Activated T-cell treated with anti-CD3 and anti-CD28 coated beads, Interleukin-2, amount 50 U/mL, for 4 hours (primary cell): Measurements from ENCODE around the gene PAQR9. TPM values are rescaled to one million over a fixed set of nuclear protein-coding genes. Genes with fewer than 3 reads are reported as not detected.

Source experiments
- ATAC-seq, 2 donors: fragments of 200-7000 bp; cut with Tn5 transposase; one replicate each; pipeline ENCODE4 v1.10.0; 2021
- DNase-seq: peaks from one replicate; pipeline ENCODE4 v3.0.0-alpha.2; 2020
- H3K27me3 Mint-ChIP-seq: one replicate; pipeline ENCODE4 v1.8.0; 2021; ENCODE audit warnings: low read depth, mixed read lengths
- H3K36me3 Mint-ChIP-seq: one replicate; pipeline ENCODE4 v1.8.0; 2022; ENCODE audit warnings: mixed read lengths; ENCODE audit not compliant: insufficient read depth
- H3K4me1 Mint-ChIP-seq: one replicate; pipeline ENCODE4 v1.8.0; 2021; ENCODE audit warnings: low read depth, mixed read lengths
- H3K4me3 Mint-ChIP-seq: one replicate; pipeline ENCODE4 v1.8.0; 2021; ENCODE audit warnings: mild to moderate bottlenecking, moderate library complexity, mixed read lengths
- H3K9me3 Mint-ChIP-seq: one replicate; pipeline ENCODE4 v1.8.0; 2021; ENCODE audit warnings: mixed read lengths
- total RNA-seq, 3 donors: library from RNA; stranded (reverse); gene quantifications; one replicate each; pipeline ENCODE4 v1.2.1, GENCODE V29; 2021

Gene PAQR9
- total RNA-seq, 3 donors from 2014 or later = not detected

GRCh38 chr3:142950972-142951371 is 12.5 kb downstream of the PAQR9 start:
- Mint-ChIP-seq H3K9me3 (no peaks in the 10 kb centered on the region), H3K4me1 (no peaks in the 10 kb centered on the region), H3K27me3 (peaks cover 33% of the 10 kb centered on the region), H3K36me3 (no peaks in the 10 kb centered on the region), H3K4me3 (no peak overlapping the region)
- no peak for ATAC-seq
- no peak for DNase-seq

- H3K4me1 Mint-ChIP-seq = peaks cover 10% of the 10 kb centered on the region
- H3K27me3 Mint-ChIP-seq = peaks cover 31% of the 10 kb centered on the region
- DNase-seq (no peak), ATAC-seq (peak; percentile 75)
- H3K4me3 Mint-ChIP-seq = no peak overlapping the region
- H3K9me3 Mint-ChIP-seq = no peaks in the 10 kb centered on the region
- H3K36me3 Mint-ChIP-seq = no peaks in the 10 kb centered on the region
Observed at GRCh38 chr3:142947799-142948575, 15.5 kb downstream of the PAQR9 start.

GRCh38 chr3:142947352-142947751 is 16.1 kb downstream of the PAQR9 start:
- ATAC-seq = no peak
- Mint-ChIP-seq H3K27me3 (peaks cover 31% of the 10 kb centered on the region), H3K4me3 (no peak overlapping the region), H3K36me3 (no peaks in the 10 kb centered on the region), H3K4me1 (peaks cover 10% of the 10 kb centered on the region), H3K9me3 (no peaks in the 10 kb centered on the region)
- no peak for DNase-seq

DNA sequence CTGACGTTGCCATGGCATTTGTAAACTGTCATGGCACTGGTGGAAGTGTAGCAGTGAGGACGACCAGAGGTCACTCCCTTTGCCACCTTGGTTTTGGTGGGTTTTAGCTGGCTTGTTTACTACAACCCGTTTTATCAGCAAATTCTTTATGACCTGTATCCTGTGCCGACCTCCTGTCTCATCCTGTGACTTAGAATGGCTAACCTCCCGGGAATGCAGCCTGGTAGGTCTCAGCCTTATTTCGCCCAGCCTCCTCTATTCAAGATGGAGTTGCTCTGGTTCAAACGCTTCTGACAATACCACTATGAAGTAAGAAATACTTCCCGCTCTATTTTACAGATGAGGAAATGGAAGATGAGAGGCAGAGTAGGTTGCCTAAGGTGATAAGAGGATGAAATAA is 16.6 kb downstream of the PAQR9 start:
- Mint-ChIP-seq H3K9me3 (no peaks in the 10 kb centered on the region), H3K4me1 (peaks cover 10% of the 10 kb centered on the region), H3K27me3 (peaks cover 31% of the 10 kb centered on the region), H3K4me3 (no peak overlapping the region), H3K36me3 (no peaks in the 10 kb centered on the region)
- DNase-seq = no peak
- no peak for ATAC-seq

DNA sequence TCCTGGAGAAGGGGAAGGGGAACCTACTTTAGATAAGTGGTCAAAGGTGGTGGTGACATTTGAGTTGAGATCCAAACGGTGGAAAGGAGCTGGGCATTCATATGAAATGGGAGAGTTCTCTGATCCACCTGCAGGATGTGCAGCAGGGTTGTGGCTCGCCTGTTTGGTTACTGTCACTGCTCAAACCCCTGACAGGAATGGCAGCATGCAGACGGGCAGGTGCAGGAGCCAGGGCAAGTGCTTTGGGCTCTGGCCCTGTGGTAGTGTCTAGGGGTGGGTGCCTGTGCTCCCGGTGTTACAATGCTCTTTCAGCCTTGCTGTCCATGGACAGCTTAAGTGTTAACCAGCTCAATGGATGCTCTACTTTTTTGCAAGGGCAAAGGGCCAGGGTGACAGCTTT is 18.5 kb downstream of the PAQR9 start:
- Mint-ChIP-seq H3K4me3 (no peak overlapping the region), H3K27me3 (peaks cover 26% of the 10 kb centered on the region), H3K9me3 (no peaks in the 10 kb centered on the region), H3K4me1 (peaks cover 10% of the 10 kb centered on the region), H3K36me3 (no peaks in the 10 kb centered on the region)
- no peak for DNase-seq
- ATAC-seq = no peak

DNA sequence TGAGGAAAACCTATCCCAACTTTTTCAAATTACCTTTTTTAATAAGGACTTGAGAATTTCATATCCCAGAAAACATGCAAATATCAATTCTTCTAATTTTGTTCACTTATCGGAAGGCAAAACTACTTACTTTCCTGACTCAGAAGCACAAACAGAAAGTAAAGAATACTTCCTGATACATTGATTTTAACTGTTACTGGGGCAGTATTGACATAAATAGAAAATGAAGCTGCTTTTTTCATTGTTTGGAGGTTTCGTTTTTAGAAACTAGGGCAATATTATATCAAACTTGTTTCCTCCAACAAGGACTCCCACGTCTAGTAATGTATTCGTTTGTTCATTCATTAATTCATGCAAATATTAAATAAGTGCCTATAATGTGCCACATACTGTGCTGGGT is 19.1 kb downstream of the PAQR9 start:
- no peak for DNase-seq
- Mint-ChIP-seq H3K27me3 (peaks cover 21% of the 10 kb centered on the region), H3K4me1 (peaks cover 10% of the 10 kb centered on the region), H3K4me3 (peak overlapping the region; percentile 53), H3K36me3 (no peaks in the 10 kb centered on the region), H3K9me3 (no peaks in the 10 kb centered on the region)
- ATAC-seq = peak in 1 of 2 donors; percentile 45

DNA sequence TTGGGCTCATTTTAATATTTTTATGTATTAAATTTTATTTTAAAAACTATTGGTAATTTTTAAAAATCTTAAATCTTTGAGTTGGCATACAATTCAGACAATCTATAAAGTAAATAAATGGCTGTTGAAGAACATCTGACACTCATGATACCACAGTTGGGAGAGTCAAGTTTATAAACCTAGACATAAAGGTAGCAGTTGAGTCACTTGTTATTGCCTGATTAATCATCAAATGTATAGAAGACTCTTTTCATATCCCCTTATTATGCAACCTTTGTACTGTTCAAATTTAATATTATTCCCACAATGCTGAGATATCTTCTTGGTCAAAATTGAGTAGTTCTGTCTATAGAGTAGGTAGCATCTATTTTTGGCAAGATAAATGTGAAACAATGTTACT is 19.6 kb downstream of the PAQR9 start:
- DNase-seq = no peak
- Mint-ChIP-seq H3K9me3 (no peaks in the 10 kb centered on the region), H3K27me3 (peaks cover 19% of the 10 kb centered on the region), H3K4me1 (peaks cover 10% of the 10 kb centered on the region), H3K36me3 (no peaks in the 10 kb centered on the region), H3K4me3 (peak overlapping the region; percentile 53)
- peak in 1 of 2 donors; percentile 47 for ATAC-seq

- Mint-ChIP-seq H3K36me3 (no peaks in the 10 kb centered on the region), H3K4me1 (peaks cover 10% of the 10 kb centered on the region), H3K27me3 (peaks cover 18% of the 10 kb centered on the region), H3K9me3 (no peaks in the 10 kb centered on the region), H3K4me3 (no peak overlapping the region)
- ATAC-seq (no peak), DNase-seq (no peak)
Observed at GRCh38 chr3:142943349-142943748, 20.1 kb downstream of the PAQR9 start.

DNA sequence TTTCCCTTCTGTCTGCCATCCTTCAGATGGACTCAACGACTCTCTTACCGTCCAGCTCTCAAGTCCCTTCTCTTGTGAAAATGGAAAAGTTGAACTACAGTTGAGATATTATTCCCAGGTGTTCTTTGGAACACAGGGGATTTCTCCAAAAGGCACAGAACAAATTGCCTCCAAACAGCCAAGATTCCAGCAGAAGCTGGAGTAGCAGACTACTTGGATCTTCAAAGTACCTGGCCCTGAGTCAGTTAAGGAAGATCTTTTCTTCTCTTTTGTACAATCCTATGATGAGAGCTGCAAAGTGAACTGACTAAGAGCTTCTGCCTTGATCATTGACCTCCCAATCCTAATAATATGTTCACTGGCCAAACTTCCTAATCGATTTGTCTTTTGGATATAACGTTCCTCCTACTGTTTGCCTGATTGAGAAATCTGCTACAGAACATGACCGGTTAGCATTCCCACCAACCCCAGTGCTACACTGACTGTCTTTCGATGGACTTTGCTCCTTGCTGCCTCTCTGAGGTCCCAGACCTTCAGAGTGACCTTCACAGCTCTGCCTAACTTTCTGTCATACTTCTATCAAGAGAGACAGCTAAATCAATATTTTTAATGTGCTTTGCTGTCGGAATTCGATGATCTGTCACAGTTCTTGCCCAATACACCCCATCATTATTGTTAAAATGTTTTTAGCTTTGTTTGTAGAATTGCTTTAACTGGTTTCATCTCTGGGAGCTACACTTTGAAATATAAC is 21.9 kb downstream of the PAQR9 start:
- Mint-ChIP-seq H3K36me3 (no peaks in the 10 kb centered on the region), H3K27me3 (peaks cover 6% of the 10 kb centered on the region), H3K4me3 (no peak overlapping the region), H3K9me3 (no peaks in the 10 kb centered on the region), H3K4me1 (peaks cover 10% of the 10 kb centered on the region)
- no peak for DNase-seq
- no peak for ATAC-seq

DNA sequence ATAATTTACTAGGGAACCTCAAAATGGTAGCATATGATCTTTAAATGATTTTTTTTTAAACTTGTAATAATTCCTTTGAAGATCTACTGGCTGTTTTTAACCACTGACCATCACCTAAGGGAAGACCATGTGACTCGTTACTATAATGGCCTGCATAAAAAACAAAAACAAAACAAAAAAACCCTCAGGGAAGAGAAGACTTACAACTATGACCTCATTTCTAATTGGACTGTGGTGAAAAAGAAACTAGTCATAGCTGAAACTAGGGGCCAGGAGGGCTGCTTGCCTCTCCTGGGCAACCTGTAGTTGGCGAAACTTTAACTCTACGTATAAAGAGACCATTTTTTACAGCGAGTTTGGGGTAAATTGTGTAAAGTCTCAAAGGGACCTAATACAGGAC is 23.0 kb downstream of the PAQR9 start:
- H3K4me1 Mint-ChIP-seq = peaks cover 10% of the 10 kb centered on the region
- H3K36me3 Mint-ChIP-seq = no peaks in the 10 kb centered on the region
- H3K9me3 Mint-ChIP-seq = no peaks in the 10 kb centered on the region
- DNase-seq (no peak), ATAC-seq (no peak)
- H3K4me3 Mint-ChIP-seq = no peak overlapping the region
- peaks cover 7% of the 10 kb centered on the region for H3K27me3 Mint-ChIP-seq

DNA sequence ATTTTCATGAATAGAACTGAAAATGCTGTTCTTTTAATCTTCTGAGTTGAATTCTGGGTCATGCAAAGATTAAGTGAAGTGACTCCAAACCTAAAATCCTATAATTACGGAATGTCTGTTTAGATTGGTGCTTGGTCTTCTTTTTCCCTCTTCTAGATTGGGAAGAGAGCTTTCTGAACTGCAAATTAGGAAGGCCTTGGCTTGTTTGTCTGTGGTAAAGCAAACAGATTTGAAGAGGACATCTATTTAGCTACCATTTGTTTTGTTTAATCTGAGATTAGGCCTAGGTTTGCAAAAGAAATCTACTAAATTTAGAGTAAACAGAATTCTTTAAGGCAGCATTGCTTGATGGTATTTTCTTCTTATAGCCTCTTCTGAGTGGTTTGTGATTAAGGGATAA is 23.5 kb downstream of the PAQR9 start:
- Mint-ChIP-seq H3K4me3 (no peak overlapping the region), H3K36me3 (no peaks in the 10 kb centered on the region), H3K9me3 (no peaks in the 10 kb centered on the region), H3K4me1 (peaks cover 10% of the 10 kb centered on the region), H3K27me3 (peaks cover 7% of the 10 kb centered on the region)
- DNase-seq = no peak
- no peak for ATAC-seq

- Mint-ChIP-seq H3K4me1 (no peaks in the 10 kb centered on the region), H3K4me3 (no peak overlapping the region), H3K27me3 (peaks cover 5% of the 10 kb centered on the region), H3K9me3 (no peaks in the 10 kb centered on the region), H3K36me3 (no peaks in the 10 kb centered on the region)
- DNase-seq (no peak), ATAC-seq (no peak)
Observed at GRCh38 chr3:142935963-142936362, 27.5 kb downstream of the PAQR9 start.

GRCh38 chr3:142934887-142935269 is 28.6 kb downstream of the PAQR9 start:
- DNase-seq = no peak
- no peak overlapping the region for H3K4me3 Mint-ChIP-seq
- no peak for ATAC-seq
- peaks cover 5% of the 10 kb centered on the region for H3K27me3 Mint-ChIP-seq
- H3K9me3 Mint-ChIP-seq = no peaks in the 10 kb centered on the region
- H3K4me1 Mint-ChIP-seq = no peaks in the 10 kb centered on the region
- H3K36me3 Mint-ChIP-seq = no peaks in the 10 kb centered on the region

- Mint-ChIP-seq H3K4me3 (no peak overlapping the region), H3K36me3 (no peaks in the 10 kb centered on the region), H3K27me3 (peaks cover 5% of the 10 kb centered on the region), H3K9me3 (no peaks in the 10 kb centered on the region), H3K4me1 (no peaks in the 10 kb centered on the region)
- DNase-seq (no peak), ATAC-seq (no peak)
Observed at GRCh38 chr3:142934128-142934886, 29.2 kb downstream of the PAQR9 start.
